GM12878 (cell line): ENCODE data around the gene ZER1. TPM values are rescaled to one million over a fixed set of nuclear protein-coding genes. Genes with fewer than 3 reads are reported as not detected.

ENCODE experiments used
- ATF2 ChIP-seq: IDR thresholded peaks from 2 replicates; pipeline ENCODE4 v1.6.1; 2012; ENCODE audit warnings: low read length, inconsistent platforms
- CBX5 ChIP-seq: sonication (generic); IDR thresholded peaks from 2 replicates; pipeline ENCODE4 v1.6.1; 2016; ENCODE audit warnings: low read depth, moderate library complexity, mild to moderate bottlenecking, inconsistent platforms
- CREB1 ChIP-seq: IDR thresholded peaks from 2 replicates; pipeline ENCODE4 v1.6.1; 2012; ENCODE audit warnings: low read depth, mild to moderate bottlenecking, inconsistent platforms
- EP300 ChIP-seq, 2 experiments: fragments of 150-350 bp in 1 of 2; IDR thresholded peaks; 2 replicates each; pipeline ENCODE4 v1.6.1; 2011 to 2012; ENCODE audit warnings: low read depth in 2 of 2, low read length in 2 of 2, borderline replicate concordance in 1 of 2, improper control_type of control experiment in 1 of 2, inconsistent platforms in 1 of 2; ENCODE audit not compliant: control insufficient read depth in 1 of 2
- ESRRA ChIP-seq: IDR thresholded peaks from 2 replicates; pipeline ENCODE4 v1.6.1; 2012; ENCODE audit warnings: mild to moderate bottlenecking, low read length, improper control_type of control experiment
- GATAD2B ChIP-seq: fragments of 450-650 bp; conservative IDR thresholded peaks from 2 replicates; pipeline ENCODE4 v1.6.1; 2017; ENCODE audit warnings: low read depth, mild to moderate bottlenecking, moderate library complexity
- HDAC2 ChIP-seq: fragments of 200-600 bp; sonication (generic); IDR thresholded peaks from 2 replicates; pipeline ENCODE4 v1.6.1; 2017
- KAT2A ChIP-seq: conservative IDR thresholded peaks from 2 replicates; pipeline ENCODE4 v1.6.1; 2011; ENCODE audit warnings: low read depth, low read length; ENCODE audit not compliant: control insufficient read depth
- MYB ChIP-seq: fragments of 150-350 bp; IDR thresholded peaks from 2 replicates; pipeline ENCODE4 v1.6.1; 2014; ENCODE audit warnings: mild to moderate bottlenecking, low read depth, low read length, borderline replicate concordance
- NFYA ChIP-seq: IDR thresholded peaks from 2 replicates; pipeline ENCODE4 v1.6.1; 2011; ENCODE audit warnings: low read depth, mild to moderate bottlenecking, low read length, improper control_type of control experiment, borderline replicate concordance
- NR2C1 ChIP-seq: fragments of 450-650 bp; IDR thresholded peaks from 2 replicates; pipeline ENCODE4 v1.6.1; 2017; ENCODE audit warnings: antibody characterized with exemption, mild to moderate bottlenecking, moderate library complexity
- RBBP5 ChIP-seq: fragments of 200-600 bp; sonication (generic); conservative IDR thresholded peaks from 2 replicates; pipeline ENCODE4 v1.6.1; 2016
- SKIL ChIP-seq: fragments of 450-650 bp; IDR thresholded peaks from 2 replicates; pipeline ENCODE4 v1.6.1; 2017; ENCODE audit warnings: mild to moderate bottlenecking, low read depth, inconsistent platforms; ENCODE audit not compliant: poor library complexity, severe bottlenecking
- STAT1 ChIP-seq: fragments of 450-650 bp; conservative IDR thresholded peaks from 2 replicates; pipeline ENCODE4 v1.6.1; 2014; ENCODE audit warnings: antibody characterized with exemption, mild to moderate bottlenecking
- ZBTB11 ChIP-seq: fragments of 450-650 bp; formaldehyde crosslinking; IDR thresholded peaks from 2 replicates; pipeline ENCODE4 v1.5.0; 2022; ENCODE audit warnings: mild to moderate bottlenecking, missing genetic modification characterization
- ZBTB4 ChIP-seq: fragments of 450-650 bp; formaldehyde crosslinking; IDR thresholded peaks from 2 replicates; pipeline ENCODE4 v1.4.0; 2022; ENCODE audit warnings: mild to moderate bottlenecking, moderate library complexity
- polyA plus RNA-seq, 11 experiments: library from polyadenylated mRNA; depleted of rRNA in 4 of 11; unstranded in 6 of 11; stranded (reverse) in 5 of 11; fragments of >200 nt; fragmentation: Nextera tagmentation in 4 of 11; fragmentation: Illumina TruSeq in 1 of 11; extraction: Ambion mirVana in 4 of 11; extraction: Trizol in 1 of 11; gene quantifications; 1 replicate in 1 of 11; 2 replicates in 10 of 11; pipeline versions ENCODE4 v1.2.1 to v1.2.3, GENCODE V29; 2011 to 2016; ENCODE audit warnings: inconsistent platforms in 2 of 11, missing spikeins in 2 of 11, low read depth in 1 of 11
- total RNA-seq, 4 experiments: library from RNA; depleted of rRNA in 3 of 4; stranded (reverse); fragments of >200 nt in 3 of 4; fragmentation: Illumina TruSeq in 1 of 4; extraction: Trizol in 1 of 4; gene quantifications; 2 replicates each; pipeline versions ENCODE4 v1.2.1 to v1.2.3, GENCODE V29; 2013 to 2021

ZER1 gene
- total and polyA plus RNA-seq, 10 of the 15 experiments (the other 5 are each of a cell fraction or from before 2014, with no cell fraction given) = 0.32 to 16.9 (median 7.9) TPM

GRCh38 chr9:128702445-128702948 is 69.2 kb downstream of the ZER1 start, which contains the start of gene PKN3 (continued):
- TF ChIP-seq EP300 (IDR thresholded peaks at IDR 0.05; ENCODE audit: borderline replicate concordance in 1 of 2, control insufficient read depth in 1 of 2, low read depth in 2 of 2, low read length in 2 of 2) (no peak), SKIL (no peak), KAT2A (no peak), RBBP5 (no peak), ZBTB4 (CRISPR knock-in tag) (no peak), NR2C1 (0 out of 2 replicates have a peak, but pooled peaks have one; percentile 19), ATF2 (no peak), NFYA (no peak), STAT1 (0 out of 2 replicates have a peak, but pooled peaks have one; percentile 28), GATAD2B (peak; percentile 99), ESRRA (no peak), HDAC2 (no peak), ZBTB11 (CRISPR knock-in tag) (no peak), CBX5 (peak; percentile 71; the same call in 1 of the 2 replicates), CREB1 (0 out of 2 replicates have a peak, but pooled peaks have one; percentile 25), MYB (no peak)
